Astrocyte of the cerebellum (primary cell): ENCODE measurements around the gene TUBGCP3.
"Not testable (repeated sequence)": the region's sequence is repeated elsewhere in the genome, so short reads cannot be mapped to it uniquely, and the experiment has no call there.

Experiments used
- DNase-seq: peaks from one replicate; pipeline ENCODE4 v3.0.0-alpha.2; 2011; ENCODE audit warnings: low read depth
- H3K4me3 ChIP-seq: 2 replicates; pipeline ENCODE4 v1.5.1; 2011; ENCODE audit warnings: mild to moderate bottlenecking, low read depth, low read length, moderate library complexity
- CTCF ChIP-seq: IDR thresholded peaks from 2 replicates; pipeline ENCODE4 v1.5.1; 2012; ENCODE audit warnings: low read length, low read depth, moderate library complexity, mild to moderate bottlenecking; ENCODE audit errors: missing control alignments
- in situ Hi-C: cut with HindIII; loops from 2 replicates; pipeline ENCODE4 v1.10.0; 2017; ENCODE audit warnings: low sequenced_read_pairs

TUBGCP3 gene

GRCh38 chr13:112487127-112487517, 100.8 kb downstream of the TUBGCP3 start:
- no peak overlapping the region for H3K4me3 ChIP-seq
- in situ Hi-C loops = no loop called here
- no peak for TF ChIP-seq CTCF
- DNase-seq = no peak

- in situ Hi-C loops = no loop called here
- TF ChIP-seq CTCF = no peak
- no peak overlapping the region for H3K4me3 ChIP-seq
- no peak for DNase-seq
Observed at GRCh38 chr13:112486386-112487126, 101.4 kb downstream of the TUBGCP3 start.

GRCh38 chr13:112485814-112486213, 102.1 kb downstream of the TUBGCP3 start:
- H3K4me3 ChIP-seq, in situ Hi-C loops, DNase-seq: not testable (repeated sequence)

GRCh38 chr13:112483299-112483698, 104.7 kb downstream of the TUBGCP3 start:
- no peak for TF ChIP-seq CTCF
- H3K4me3 ChIP-seq = no peak overlapping the region
- in situ Hi-C loops = no loop called here
- no peak for DNase-seq

- no peak for TF ChIP-seq CTCF
- peak; percentile 41 for DNase-seq
- in situ Hi-C loops = no loop called here
- no peak overlapping the region for H3K4me3 ChIP-seq
Observed at GRCh38 chr13:112481458-112481857, 106.5 kb downstream of the TUBGCP3 start.

GRCh38 chr13:112479389-112479788, 108.6 kb downstream of the TUBGCP3 start:
- no peak for TF ChIP-seq CTCF
- no peak for DNase-seq
- in situ Hi-C loops = no loop called here
- no peak overlapping the region for H3K4me3 ChIP-seq

- no peak for TF ChIP-seq CTCF
- DNase-seq = no peak
- no peak overlapping the region for H3K4me3 ChIP-seq
- in situ Hi-C loops = no loop called here
Observed at GRCh38 chr13:112477070-112477619, 110.8 kb downstream of the TUBGCP3 start.
